ENCODE results near the gene RPL31.

GRCh38 chr2:101025561-101025960 lies 23.5 kb downstream of the RPL31 start:
- TF ChIP-seq POLR2A (IDR thresholded peaks at IDR 0.05) (no peak), CTCF (IDR thresholded peaks at IDR 0.05) (no peak)
